ENCODE measurements around the gene RANGRF.

The RANGRF gene

DNA sequence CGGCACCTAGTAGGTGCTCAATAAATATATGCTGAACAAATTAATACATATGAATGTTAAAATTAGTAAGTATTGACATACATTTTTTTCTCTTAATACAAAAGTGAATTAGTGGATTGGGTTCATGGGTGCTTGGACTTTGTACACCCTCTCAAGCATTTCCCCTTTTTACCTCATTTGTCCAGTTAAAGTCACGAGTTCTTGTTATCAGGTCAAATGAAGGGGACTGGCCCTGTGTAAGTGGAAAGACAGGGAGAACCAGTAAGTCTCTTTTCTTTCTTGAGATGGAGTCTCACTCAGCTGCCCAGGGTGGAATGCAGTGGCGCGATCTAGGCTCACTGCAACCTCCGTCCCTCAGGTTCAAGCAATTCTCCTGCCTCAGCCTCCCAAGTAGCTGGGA lies 13.7 kb upstream of the RANGRF start:
- no peak for DNase-seq

DNA sequence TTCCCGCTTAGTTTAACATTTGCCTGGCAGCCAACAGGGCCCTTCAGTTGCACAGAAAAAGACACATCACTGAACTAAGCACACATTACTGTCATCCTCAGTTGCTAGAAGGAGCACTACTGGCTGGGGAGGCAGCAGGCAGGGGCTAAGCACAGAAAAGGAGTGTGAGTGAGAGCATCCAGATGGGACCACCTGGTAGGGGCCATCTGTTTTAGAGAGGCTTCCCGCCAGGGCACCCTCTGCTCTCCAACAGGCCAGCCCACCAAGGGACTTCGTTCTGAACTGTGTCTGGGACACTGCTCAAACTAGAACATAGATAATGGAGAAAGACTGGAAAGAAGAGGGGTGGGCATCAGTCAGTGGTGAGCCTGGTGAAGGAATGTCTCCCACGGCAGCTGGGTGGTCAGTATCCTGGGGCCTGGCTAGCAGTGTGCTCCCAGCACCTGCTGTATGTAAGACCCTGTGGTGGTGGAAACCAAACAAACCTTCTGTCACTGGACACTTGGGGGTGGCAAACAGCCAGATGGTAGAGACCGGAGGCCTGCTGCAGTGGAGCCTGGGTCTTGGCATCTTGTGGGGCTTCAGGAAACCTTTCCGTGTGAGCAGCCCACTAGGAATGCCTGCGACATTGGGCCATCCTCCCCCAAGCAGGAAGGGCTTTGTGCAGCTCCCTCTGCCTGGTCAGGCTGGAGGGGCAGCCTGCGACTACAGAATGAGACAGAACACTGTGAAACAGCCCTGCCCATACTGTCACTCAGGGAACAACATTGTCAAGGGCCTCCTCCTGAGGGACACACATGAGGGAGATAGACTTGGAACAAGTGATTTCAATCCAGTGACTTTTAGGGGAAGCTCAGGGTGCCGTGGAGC lies 12.8 kb upstream of the RANGRF start:
- peak; percentile 24 for DNase-seq

DNA sequence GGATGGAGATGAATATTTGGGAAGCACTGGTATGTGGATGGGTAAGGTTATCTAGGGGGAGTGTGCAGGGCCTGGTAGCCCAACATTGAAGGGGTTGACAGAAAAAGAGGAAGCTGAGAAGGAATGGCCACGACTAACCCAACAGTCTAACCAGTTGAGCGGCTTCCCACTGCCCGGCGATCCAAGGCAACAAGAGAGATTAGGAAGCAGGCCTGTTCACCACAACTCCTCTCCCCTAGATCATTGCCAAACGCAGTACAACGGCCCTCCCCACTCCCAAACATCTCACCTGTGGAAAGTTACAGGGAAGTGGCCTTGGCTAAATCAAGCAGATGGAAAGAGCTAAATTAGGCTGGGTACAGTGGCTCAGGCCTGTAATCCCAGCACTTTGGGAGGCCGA lies 11.2 kb upstream of the RANGRF start:
- no peak for DNase-seq

DNA sequence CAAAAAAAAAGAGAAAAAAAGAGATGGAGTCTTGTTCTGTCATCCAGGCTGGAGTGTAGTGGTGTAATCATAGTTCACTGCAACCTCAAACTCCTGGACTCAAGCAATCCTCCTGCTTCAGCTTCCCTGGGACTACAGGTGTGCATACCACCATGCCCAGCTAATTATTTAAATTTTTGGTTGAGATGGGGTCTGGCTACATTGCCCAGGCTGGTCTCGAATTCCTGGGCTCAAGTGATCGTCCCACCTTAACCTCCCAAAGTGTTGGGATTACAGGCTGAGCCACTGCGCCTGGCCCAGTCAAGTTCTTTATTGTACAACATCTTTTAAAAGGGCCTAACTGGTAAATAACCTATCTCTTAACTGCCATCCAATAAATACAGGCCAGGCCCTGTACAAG lies 6.1 kb upstream of the RANGRF start:
- DNase-seq, result no peak

DNA sequence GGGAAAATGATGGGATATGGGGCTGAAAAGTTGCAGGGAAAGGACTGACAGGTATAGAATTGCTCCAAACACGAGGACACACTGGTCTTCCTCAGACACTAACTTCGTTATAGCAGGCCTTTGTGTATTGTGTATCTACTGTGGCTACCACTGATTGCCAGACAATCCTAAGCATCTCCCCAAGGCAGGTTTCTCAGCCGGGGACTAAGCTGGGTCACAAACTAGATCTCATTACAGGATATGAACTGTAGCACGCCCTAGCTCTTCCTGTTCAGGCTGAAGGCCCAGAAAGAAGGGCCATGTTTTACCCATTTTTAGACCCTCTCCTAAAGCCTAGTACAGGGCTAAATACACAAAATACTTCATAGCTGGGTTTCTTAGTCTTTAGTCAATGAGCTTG lies 5.1 kb upstream of the RANGRF start:
- DNase-seq, result no peak

DNA sequence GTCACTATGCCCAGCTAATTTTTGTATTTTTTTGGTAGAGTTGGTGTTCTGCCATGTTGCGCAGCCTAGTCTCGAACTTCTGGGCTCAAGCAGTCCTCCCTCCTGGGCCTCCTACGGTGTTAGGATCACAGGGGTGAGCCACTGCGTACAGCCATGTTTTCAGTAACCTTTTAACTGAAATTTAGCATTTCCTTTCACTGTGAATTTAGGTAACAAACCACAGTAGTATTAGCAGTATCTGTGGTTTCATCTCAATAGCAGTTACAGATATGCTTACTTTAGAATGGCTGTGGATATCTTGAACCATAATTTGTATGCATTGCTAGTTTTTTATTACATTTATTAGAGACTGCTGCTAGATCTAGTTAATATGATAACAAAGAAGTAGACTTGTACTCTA lies 4.3 kb upstream of the RANGRF start:
- no peak for DNase-seq

DNA sequence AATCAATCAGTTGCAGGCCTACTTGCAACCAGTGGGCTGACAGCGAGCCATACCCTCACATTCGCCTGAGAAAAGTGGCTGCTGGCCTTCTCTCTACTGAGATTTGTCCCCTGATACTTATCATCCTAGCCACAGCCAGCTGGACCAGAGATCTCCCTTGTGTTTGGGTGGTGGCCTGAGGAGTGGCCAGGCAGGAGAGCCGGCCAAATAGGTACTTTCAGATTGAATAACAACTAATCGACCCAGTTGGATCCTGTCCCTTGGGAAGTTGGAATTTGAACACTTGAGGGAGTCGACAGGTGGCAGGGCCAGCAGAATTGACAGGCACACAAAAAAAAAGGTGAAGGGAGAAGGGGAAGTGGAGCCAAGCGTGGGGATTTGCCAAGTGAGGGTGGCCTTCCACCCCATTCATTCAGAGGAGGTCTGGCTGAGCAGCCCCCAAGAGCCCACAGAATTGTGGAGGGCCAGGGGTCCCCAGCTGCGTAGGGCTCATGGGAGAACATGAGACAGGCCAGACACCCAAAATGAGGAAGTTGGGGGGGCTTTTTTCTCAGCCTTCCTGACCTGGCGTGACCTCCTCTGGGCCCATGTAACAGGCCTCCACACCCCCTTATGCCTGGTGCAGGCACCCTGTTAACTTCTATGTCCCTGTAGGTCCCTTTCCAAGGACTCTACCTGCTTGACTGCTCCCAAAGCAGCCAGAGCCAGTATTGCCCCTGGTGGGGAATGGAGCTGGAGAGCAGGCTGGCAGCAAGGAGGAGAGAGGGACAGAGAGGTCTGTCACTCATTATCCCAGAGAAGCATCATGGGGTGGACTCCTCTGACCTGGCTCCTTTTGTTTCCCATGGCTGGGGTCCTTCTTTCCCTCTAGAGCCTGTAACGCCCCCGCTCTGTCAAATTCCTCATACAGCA lies 2.9 kb upstream of the RANGRF start:
- no peak for DNase-seq

DNA sequence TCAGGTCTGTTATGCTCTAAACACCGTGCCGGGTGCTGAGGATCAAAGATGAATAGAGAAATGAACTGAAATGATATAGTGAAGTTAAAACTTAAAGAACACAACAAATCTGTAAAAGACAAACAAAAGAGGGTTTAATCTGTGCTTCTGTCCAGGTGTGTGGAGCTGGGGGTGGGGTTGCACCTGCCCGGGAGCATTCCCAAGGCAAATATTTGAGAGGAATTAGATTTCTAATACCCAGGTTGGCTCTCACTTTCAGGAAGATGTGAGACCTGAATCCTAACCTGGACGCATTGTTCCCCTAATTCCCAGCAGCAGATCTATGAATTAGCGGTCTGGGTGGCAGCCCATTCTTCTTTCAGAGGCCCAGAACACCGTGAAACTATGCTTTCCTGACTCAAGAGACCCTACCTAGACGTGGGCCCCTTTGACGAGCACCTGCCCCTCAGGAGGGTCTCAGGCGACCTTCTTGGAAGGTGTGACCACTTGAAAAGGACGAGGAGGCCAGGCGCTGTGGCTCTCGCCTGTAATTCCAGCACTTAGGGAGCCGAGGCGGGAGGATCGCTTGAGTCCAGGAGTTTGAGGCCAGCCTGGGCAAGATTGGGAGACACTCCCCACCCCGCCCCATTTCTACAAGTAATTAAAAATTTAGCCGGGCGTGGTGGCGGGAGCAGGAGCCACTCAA lies 677 bp upstream of the RANGRF start:
- DNase-seq, result no peak

DNA sequence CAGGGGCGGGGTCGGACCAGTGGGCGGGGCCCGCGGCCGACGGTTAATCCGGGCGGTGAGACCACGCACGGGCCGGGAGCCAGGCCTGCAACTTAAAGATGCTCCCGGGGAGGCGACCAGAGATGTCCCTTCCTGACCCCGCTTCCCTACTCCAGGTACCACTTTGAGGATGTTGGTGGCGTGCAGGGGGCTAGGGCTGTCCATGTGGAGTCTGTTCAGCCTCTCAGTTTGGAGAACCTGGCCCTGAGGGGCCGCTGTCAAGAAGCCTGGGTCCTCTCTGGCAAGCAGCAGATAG lies 580 bp downstream of the RANGRF start:
- no peak for DNase-seq

DNA sequence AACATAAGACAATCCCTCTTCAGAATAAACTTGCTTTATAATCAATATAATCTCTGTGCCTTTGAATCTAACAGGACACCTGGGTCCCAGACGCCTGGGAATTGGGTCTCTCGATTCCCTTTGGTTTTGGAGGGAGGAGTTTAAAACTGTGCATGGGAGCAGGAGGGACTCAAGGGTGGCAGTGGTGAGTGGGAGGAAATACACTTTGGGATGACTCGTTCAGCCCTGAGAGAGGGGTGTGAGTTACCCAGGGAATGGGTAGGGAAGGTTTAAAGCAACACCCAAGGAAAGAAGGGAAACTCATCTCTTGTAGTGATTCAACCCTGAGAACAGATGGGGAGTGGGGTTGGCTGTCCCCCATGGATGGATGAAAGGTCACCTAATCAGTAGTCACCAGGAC lies 1.6 kb downstream of the RANGRF start:
- DNase-seq, result no peak

DNA sequence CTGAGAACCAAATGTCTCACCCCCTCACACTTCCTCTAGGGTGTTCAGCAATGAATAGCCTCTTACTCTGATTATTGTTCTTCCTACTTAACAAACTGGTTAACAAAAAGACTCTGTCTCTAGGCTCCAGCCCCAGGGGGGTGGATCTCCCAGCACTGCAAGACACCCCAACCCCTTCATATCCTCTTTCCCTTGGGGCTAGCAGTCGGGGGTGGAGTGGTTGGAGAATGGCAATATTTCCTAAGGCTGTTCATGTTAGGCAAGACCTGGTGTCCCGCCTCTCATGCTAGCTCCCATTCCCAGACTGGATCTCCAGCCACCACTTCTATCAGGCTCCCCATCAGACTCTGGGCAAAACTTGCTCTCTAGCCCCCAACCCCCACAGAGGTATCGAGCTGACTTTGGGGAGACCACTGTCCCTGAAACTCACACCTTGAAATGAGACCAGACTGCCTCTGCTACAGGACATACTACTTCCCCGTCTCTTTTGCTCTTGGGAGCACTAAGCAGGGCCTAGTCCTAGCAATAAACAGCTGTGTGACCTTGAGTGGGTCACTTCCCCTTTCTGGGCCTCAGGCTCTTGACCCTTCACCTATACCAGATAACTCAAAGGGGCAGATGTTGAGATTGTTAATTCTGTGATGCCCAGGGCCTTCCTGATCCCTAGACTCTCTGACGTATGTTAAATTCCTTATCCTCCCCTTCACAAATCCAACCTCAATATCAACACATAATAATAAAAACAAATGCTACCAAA lies 4.3 kb downstream of the RANGRF start:
- DNase-seq, result no peak

DNA sequence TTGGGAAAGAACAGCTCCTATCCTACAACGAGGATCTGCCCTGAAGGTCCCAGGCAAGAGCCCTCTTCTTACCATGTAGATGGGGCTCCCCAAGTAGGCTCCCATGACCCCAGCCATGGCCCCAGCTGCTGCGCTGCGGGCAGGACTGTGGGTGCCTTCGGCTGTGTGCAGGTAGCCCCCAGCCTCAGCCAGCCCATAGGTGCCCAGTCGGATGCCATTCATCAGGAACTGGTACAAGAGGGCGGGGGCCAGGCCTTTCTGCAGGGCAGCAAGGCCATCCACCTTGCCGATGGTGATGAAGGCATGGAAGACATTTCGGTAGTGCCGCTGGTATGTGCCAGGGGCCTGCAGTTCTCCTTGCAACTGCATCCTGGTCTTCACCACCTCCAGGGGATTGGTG lies 5.9 kb downstream of the RANGRF start:
- no peak for DNase-seq

DNA sequence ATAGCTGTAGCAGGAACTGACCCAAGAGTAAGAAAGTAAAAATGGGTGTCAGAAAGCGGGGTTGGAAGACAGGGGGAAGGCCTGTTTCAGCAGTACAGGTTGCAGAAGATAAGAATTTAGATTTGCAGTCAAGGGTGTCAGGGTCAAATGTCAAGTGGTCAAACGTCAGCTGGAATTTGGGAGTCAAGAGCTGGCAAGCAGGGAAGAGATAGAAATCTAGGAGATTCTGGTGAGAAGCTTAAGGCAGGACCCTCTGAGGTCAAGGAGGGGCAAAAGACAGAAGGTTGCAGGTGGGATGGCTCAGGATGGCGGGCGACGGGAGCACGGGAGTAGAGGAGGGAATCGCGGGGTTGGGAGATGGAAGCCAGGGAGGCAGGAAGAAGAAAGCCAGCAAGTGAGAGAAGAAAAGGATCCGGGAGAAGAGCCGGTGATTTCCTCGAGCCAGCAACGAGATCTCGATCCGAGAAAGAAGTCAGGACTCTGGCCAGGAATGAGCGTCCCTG lies 6.4 kb downstream of the RANGRF start:
- DNase-seq, result no peak

DNA sequence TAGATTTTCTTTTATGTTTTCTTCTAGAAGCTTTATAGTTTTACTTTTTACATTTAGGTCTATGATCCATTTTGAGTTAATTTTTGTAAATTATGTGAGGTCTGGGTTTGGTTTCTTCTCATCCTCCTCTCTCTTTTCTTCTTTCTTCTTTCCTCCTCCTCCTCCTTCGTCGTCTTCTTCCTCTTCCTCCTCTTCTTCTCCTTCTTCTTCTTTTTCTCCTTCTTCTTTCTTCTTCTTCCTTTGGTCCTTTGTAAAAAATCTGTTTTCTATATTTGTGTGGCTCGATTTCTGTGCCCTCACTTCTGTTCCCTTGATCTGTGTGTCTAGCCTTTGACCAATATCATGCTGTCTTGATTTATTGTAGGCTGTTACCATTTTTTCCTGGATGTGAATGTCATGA lies 11.8 kb downstream of the RANGRF start:
- DNase-seq, result no peak

DNA sequence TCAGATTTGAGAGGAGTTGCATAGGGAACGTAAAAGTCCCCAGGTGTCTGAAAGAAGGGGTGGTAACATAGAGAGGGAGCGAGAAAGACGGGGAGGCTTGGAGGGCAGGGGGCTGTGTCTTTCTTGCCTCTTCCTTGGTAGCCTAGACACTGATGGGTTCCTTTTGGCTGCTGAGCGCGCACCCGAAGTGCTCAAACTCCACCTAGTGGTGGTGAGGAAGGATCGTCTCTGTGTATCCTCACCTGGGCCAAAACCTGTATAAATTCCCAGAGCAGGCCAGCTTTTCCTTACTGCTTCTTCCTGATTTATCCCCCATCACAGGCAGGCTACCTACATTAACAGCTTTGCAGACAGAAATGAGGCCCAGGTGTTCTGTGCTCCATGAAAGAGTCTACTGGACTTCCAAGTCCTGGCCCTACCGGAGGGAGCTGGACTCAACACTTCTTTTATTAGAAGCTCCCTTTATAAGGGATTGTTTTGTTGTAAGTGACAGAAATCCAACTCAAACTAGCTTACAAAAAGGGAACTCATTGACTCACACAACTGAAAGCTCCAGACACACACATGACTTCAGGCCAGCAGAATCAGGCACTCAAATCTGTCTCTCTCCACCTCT lies 12.3 kb downstream of the RANGRF start:
- DNase-seq, result peak; percentile 83

DNA sequence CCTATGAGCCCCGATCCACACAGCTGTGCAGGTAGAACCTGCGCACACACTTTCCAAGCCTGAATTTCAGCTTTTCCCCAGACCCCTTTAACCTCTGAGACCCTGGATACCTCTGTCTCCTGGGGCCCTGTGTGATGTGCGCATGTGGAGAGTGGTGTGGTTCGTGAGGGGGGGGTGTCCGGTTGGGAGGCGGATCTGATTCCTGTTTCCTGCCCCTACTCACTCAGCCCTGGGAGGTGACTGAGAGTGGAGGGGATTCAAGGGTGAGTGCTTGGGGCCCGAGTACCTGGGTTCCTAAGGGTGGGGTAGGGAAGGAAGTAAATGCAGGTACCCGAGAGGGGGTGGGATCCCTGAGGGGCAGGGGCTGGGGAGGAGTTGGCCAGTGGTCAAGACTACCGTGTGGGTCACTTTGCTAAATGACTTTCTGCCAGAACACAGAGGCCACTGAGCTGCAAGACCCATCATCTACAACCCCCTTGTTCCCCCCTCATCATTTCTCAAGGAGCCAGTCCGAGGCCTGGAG lies 22.2 kb downstream of the RANGRF start:
- no peak for DNase-seq

DNA sequence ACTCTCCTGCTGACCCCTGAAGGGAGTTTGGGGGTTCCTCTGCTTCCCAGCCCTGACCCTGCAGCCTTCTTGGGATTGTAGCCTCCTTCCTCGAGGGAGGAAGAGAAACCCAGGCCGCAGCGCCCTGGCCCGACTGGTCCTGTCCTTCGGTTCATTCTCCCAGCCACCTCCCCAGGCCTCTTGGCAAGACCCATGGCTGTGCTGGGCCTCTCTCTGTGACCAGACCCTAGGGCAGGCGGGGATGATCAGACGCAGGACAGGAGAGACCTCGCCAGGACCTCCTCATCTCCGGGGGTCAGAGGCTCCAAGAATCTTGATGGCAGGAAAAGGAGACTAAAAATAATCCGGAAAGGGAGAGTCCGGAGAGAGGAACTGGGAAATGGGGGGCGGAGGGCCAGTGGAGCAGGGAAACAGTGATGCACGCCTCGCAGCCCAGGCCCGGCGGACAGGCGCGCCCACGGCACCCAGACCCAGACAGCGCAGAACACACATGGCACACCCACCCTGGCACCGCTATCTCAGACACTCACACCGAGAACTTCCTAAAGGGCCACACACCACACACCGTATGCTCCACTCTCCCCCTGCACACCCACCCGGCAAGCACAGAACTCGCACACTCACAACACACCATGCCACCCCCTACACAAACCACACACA lies 22.8 kb downstream of the RANGRF start:
- no peak for DNase-seq

DNA sequence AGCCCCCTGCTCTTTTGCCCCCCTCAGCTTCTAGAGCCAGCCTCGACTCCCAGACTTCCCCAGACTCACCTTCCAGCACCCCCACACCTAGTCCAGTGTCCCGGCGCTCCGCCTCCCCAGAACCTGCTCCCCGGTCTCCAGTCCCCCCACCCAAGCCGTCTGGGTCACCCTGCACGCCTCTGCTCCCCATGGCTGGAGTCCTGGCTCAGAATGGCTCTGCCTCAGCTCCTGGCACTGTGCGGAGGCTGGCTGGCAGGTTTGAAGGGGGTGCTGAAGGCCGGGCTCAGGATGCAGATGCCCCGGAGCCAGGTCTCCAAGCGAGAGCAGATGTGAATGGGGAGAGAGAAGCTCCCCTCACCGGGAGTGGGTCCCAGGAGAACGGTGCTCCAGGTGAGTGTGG lies 23.8 kb downstream of the RANGRF start:
- DNase-seq, result no peak

DNA sequence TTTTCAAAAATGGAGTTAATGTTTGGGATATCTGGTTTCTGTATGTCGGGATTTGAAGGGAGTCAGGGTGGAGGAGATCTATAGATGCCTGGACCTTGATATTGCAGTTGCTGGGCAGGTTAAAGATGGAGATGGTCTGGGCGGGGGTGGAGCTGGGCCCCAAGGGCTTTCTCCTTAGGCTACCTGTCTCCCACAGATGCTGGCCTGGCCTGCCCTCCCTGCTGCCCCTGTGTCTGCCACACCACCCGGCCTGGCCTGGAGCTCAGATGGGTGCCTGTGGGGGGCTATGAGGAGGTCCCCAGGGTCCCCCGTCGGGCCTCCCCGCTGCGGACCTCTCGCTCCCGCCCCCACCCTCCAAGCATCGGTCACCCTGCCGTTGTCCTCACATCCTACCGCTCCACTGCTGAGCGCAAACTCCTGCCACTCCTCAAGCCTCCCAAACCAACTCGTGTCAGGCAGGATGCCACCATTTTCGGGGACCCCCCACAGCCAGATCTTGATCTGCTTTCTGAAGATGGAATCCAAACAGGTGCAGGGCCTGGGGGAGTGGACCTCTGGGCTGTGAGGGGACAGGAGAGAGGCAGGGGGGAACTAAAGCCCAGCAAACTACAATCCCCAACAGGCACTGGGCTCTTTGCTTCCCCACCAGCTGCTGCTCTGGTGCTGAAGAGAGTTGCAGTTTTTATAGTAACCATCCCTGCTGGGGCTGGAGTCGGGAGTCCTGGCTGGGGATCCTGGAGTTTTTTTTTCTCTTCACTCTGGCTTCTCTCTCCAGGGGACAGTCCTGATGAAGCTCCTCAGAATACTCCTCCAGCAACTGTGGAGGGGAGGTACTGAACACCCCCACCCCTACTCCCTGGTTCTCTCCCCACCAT lies 24.5 kb downstream of the RANGRF start:
- no peak for DNase-seq
